ENCODE measurements around the gene NFE2L3.

- no peak for TF ChIP-seq GATA3 (IDR thresholded peaks at IDR 0.05; ENCODE audit: low read depth, low read length)
- TF ChIP-seq GATA2 (IDR thresholded peaks at IDR 0.05; ENCODE audit: low read depth, low read length), result no peak
Observed at GRCh38 chr7:26191974-26192479, 40.0 kb downstream of the NFE2L3 start.

Data from SH-SY5Y (cell line).